Cardiac septum (tissue), 1 donor: ENCODE results near the gene CHST8. TPM values are rescaled to one million over a fixed set of nuclear protein-coding genes. Genes with fewer than 3 reads are reported as not detected.

Experiments used
- DNase-seq: peaks from one replicate; pipeline ENCODE4 v3.0.0-alpha.2; 2020; ENCODE audit warnings: low spot score
- intact Hi-C: fragments of 100-400 bp; cut with DNase I; formaldehyde crosslinking; loops from one replicate; pipeline ENCODE4 v1.14.0; 2022
- total RNA-seq: library from RNA; stranded (reverse); fragmentation: NEBNext Ultra II Directional; extraction: Animal tissue kit (Norgen Biotek cat#: 25700); gene quantifications from one replicate; pipeline ENCODE4 v1.2.1, GENCODE V29; 2021
- donor health status: DM: no; HTN: no; CAD: no.

CHST8 gene
- total RNA-seq, 1 donor from 2014 or later, result 0.27 TPM

DNA sequence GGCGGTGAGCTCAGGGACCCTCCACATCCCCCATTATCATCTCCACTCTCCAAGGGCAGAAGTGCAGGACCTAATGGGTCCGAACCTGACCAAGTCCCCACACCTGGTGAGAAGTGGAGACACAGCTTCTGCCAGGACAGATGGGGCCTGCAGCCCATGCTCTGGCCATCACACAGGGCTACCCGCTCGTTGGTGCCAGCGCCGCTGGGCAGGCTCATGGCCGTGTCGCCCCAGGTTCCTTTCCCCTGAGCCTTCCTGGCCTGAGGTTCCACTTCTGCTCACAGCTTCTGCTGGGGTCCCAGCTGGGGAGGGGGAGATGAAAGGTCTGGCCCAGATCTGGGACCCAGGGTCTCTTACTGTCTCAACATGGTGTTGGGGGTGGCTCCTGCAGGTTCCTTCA lies 126.5 kb downstream of the CHST8 start:
- intact Hi-C loops, result no loop called here
- no peak for DNase-seq

DNA sequence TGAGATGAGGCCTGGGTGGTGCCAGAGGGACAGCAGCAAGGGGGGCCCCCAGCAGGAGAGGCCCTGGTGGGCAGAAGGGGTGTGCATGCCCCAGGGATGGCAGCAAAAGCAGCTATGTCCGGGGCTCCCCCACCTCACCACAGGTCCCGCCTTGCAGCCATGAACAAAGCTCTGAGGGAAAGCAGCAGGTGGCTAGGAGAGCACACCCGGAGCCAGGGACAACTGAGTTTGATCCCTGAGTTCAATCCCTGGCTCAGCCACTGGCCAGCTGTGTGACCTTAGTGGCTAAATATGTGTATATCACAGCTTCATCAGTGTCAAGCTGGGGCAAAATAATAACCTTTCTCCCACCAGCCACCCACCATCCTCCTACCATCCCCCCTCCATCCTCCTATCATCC lies 127.3 kb downstream of the CHST8 start:
- DNase-seq, result no peak
- intact Hi-C loops, result no loop called here

DNA sequence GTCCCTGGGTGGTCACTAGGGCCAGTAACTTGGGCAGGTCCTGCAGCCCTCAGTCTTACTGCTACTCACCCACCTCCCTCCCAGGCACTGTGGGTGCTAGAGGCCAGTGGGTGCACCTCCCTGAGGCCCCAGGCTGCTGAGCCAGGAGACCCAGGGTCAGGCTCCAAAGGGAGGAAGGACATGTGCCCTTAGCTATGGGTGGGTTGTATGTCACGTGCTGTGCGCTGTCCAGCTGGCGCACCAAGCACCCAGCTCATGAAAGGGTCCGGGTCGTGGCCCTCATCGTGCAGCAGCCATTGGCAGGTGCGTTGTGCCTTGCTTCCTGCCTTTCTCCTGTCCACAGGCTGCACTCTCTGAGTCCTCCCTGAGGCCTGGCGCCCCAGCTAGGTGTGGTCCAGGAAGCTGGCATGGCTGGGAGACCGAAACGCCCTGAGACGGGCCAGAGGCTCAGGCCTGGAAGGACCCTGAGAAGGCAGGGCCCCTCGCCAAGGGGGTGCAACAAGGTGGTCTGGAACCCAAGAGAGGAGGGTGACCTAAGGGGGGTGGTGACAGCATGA lies 127.9 kb downstream of the CHST8 start:
- intact Hi-C loops, result no loop called here
- no peak for DNase-seq

DNA sequence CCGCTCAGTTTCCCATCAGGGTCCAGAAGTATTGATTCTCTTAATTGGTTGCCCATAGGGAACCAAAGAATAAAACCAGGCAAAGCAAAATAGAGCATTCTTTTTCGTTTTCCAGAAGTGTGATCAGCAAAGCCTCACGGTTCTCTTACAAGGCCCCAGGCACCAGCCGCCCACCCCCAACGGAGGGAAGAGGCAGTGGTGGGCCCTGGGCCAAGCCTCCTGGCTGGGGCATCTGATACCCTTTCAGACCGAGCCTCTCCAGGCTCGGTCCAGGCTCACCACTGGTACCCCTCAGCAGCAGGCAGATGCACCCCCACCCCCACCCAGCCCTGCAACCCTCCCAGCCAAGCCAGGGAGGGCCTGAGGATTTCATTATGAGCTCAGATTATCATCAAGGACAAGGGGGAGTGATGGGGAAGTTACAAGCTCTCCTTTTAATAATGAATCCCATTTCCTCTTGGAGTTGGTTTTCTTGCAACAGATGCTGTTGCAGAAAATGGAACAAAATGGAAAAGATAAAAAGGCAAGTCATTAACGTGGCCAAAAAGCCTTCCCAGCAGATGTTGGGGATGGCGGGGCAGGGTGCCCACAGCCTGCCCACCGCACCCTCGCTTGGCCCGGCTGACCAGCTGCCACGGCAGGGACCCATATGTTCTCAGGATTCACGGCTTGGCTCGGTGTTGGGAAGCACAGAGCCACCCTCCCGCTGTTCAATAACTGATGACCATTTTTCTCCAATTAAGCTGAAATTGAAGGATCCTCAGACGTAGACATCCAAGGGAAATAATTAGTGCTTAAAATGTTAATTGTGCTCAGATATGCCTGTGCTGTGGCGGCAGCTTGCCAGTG lies 129.1 kb downstream of the CHST8 start:
- intact Hi-C loops, result no loop called here

DNA sequence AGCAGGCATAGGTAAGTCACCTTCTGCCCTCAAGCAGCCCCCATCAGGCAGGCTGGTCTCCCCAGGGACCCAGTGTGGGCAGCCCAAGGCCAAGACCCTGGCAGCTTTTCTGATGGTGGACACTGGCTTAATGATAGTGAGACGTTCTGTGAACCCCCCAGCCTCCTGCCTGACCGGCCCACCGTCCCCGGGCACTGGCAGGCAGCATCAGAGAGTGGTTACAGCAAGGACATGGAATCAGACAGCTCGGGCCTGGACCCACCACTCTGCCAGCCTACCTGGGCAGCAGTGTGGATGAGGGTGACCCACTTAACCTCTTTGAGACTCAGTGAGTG lies 129.7 kb downstream of the CHST8 start:
- intact Hi-C loops, result no loop called here
- DNase-seq, result no peak

More for the DNA sequence above, 129.1 kb downstream of the CHST8 start:
- DNase-seq, result no peak

DNA sequence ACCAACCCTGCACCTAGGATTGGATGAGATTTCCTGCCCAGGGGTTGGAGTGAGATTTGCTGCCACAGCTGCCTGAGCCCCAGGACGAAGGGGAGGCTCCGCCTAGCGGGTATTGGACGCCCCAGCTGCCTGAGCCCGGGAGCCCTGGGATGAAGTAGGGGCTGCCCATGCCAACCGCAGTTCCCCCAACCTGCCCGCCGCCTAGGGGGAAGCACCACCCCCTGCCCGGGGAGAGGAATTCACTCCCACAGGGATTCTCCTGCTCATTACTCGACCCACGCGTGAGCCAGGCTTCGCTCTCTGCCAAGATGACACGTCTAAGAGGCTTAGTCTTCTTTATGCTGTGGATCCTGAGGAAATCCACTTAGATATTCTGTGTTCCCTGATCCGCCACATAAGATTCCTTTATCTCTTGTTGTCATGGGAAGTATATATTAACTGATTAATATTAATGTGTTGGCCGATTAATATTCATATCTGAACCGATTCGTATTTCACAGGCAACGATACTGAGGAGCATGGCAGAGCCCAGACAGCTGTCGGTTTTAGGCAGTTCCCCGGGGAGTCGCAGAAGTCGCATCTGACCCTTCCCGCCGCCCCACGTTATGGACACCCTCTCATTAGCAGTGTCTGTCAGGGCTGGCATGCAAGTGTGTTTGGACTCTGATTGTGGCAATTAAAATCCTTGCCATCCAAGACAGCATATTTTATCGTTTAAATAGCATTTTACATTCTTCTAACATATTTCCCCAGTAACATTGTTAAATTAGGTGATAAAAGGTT lies 130.5 kb downstream of the CHST8 start:
- intact Hi-C loops, result no loop called here
- DNase-seq, result no peak

GRCh38 chr19:33752945-33753344 lies 131.2 kb downstream of the CHST8 start:
- DNase-seq, result no peak
- intact Hi-C loops, result no loop called here

- intact Hi-C loops, result no loop called here
- DNase-seq, result no peak
Observed at GRCh38 chr19:33754361-33754760, 132.6 kb downstream of the CHST8 start.

- intact Hi-C loops, result no loop called here
- DNase-seq, result no peak
Observed at GRCh38 chr19:33755099-33756035, 133.6 kb downstream of the CHST8 start.

DNA sequence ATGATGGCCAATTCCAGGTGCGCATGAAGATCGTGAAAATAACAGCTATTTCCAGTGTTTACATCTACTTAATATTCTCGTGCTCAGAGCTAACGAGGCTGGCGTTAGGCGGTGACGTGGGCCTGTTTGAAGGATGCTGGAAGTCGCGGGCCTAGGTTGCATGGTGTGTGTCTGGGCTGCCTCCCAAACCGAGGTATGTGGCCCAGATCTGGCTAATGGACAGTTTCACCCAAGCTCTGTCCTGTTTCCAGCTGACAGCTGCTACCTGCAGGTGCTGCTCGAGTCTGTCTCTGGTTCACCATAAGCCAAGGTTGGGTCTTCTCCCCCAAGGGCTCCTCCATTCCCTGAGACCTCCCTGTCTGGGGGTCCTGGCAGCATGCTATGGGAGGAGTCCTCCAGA lies 134.4 kb downstream of the CHST8 start:
- no peak for DNase-seq

GRCh38 chr19:33758541-33759013 lies 136.8 kb downstream of the CHST8 start:
- DNase-seq, result no peak

More for the DNA sequence above, 134.4 kb downstream of the CHST8 start:
- intact Hi-C loops, result no loop called here

GRCh38 chr19:33759356-33759755 lies 137.6 kb downstream of the CHST8 start:
- intact Hi-C loops, result no loop called here
- DNase-seq, result no peak

More at GRCh38 chr19:33758541-33759013, 136.8 kb downstream of the CHST8 start:
- intact Hi-C loops, result no loop called here

DNA sequence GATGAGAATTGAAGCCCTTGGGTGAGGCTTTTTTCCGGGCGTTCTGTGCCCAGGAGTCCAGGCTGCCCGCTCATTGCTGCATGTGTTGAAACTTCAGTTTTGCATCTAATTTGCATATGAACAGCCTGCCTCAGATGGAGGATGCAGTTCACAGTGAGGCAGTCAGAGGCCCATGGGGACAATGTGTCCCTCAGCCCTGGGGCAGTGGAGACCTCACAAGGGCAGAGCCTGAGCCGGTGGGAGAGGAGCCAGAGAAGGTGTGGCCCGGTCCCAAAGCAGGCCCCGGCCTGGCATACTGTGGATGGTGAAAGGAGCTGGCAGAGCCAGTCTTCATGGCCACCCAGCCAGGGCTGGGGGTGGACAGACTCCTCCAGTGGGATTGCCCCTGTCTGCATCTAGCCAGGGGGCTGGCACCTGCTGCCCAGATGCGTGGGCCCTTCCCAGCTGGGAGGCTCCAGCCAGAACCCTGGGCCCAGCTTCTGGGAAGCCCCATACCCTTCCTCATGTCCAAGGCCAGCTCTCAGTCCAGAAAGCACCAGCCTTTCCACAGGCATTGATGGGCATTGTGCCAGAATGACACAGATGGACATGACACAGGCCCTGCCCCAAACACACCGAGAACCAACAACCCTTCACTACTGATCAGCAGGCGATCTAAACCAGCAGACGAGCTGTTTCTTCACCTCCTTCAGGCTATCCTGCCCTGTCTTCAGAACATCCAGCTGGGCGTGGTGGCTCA lies 142.0 kb downstream of the CHST8 start:
- no peak for DNase-seq

GRCh38 chr19:33766623-33767022 lies 144.9 kb downstream of the CHST8 start:
- intact Hi-C loops, result loop anchor here (5.0 kb wide), 1 partner anchor 534 kb away; no protein-coding TSS in a partner anchor
- DNase-seq, result no peak

More for the DNA sequence above, 142.0 kb downstream of the CHST8 start:
- intact Hi-C loops, result no loop called here

DNA sequence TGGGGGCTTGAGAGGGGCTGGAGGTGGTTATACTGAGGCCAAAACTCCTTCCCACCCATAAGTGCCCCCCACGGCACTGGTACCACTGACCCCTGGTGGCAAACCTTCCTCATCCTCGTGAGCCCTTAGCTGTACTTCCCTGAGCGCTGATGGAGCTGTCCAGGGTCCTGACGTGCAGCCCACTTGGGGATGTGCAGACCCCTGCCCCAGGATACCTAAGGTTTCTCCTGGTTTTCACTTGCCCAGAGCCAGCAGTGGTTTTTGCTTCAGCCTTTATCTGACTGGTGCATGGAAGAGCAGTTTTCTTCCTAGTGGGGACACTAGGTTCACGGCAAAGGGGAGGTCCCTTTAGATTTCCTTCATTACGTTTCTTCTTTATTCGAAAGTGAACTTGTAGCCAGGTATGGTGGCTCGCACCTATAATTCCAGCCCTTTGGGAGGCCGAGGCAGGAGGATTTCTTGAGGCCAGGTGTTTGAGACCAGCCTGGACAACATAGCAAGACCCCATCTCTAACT lies 146.2 kb downstream of the CHST8 start:
- no peak for DNase-seq
- intact Hi-C loops, result loop anchor here (5.0 kb wide), 1 partner anchor 536 kb away; no protein-coding TSS in a partner anchor

- no peak for DNase-seq
- intact Hi-C loops, result loop anchor here (5.0 kb wide), 1 partner anchor 537 kb away; no protein-coding TSS in a partner anchor
Observed at GRCh38 chr19:33769208-33769607, 147.5 kb downstream of the CHST8 start.

DNA sequence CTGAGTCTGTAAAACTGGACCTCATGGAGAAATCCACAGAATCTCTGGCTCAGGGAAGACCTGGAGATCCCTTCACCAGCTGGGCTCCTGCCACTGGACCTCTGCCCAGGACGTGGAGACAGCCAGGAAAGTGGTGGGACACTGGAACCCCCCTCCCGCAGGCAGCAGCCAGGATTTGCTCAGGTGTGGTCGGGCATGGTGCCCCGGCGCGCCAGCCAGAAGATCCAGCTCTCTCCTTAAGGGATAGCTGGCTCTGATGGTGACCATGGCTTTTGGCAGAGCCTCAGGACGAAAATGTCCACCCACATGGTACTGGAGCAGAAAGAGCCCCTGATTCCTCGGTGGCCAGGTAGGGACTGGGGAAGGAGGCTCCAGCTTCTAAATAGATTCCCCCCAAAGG lies 148.4 kb downstream of the CHST8 start:
- intact Hi-C loops, result loop anchor here (5.0 kb wide), 1 partner anchor 528 kb away; no protein-coding TSS in a partner anchor
- DNase-seq, result no peak
